Activated T-cell treated with anti-CD3 and anti-CD28 coated beads, Interleukin-2, amount 50 U/mL, for 24 hours (primary cell): ENCODE data around the gene ZFP92.
"Not testable (repeated sequence)": the region's sequence is repeated elsewhere in the genome, so short reads cannot be mapped to it uniquely, and the experiment has no call there.

Experiments used
- DNase-seq: peaks from one replicate; pipeline ENCODE4 v3.0.0-alpha.2; 2020
- H3K27ac Mint-ChIP-seq: 2 replicates; pipeline ENCODE4 v1.8.0; 2020; ENCODE audit warnings: mild to moderate bottlenecking, mixed read lengths
- H3K27me3 Mint-ChIP-seq: 2 replicates; pipeline ENCODE4 v1.8.0; 2020; ENCODE audit warnings: mixed read lengths
- H3K36me3 Mint-ChIP-seq: 2 replicates; pipeline ENCODE4 v1.8.0; 2020; ENCODE audit warnings: low read depth, mixed read lengths
- H3K4me1 Mint-ChIP-seq: 2 replicates; pipeline ENCODE4 v1.8.0; 2020; ENCODE audit warnings: low read depth, mixed read lengths
- H3K4me3 Mint-ChIP-seq: 2 replicates; pipeline ENCODE4 v1.8.0; 2020; ENCODE audit warnings: mild to moderate bottlenecking, moderate library complexity, mixed read lengths
- H3K9me3 Mint-ChIP-seq: 2 replicates; pipeline ENCODE4 v1.8.0; 2020; ENCODE audit warnings: mixed read lengths

The ZFP92 gene

GRCh38 chrX:153380691-153381090 is 30.6 kb upstream of the ZFP92 start:
- no peak for DNase-seq
- Mint-ChIP-seq H3K9me3 (no peaks in the 10 kb centered on the region), H3K36me3 (no peaks in the 10 kb centered on the region), H3K27me3 (peaks cover 15% of the 10 kb centered on the region), H3K27ac (no peak overlapping the region), H3K4me3 (no peak overlapping the region), H3K4me1 (no peaks in the 10 kb centered on the region)

GRCh38 chrX:153381684-153382532 is 29.4 kb upstream of the ZFP92 start:
- Mint-ChIP-seq H3K36me3 (no peaks in the 10 kb centered on the region), H3K9me3 (no peaks in the 10 kb centered on the region), H3K4me3 (no peak overlapping the region), H3K27me3 (peaks cover 11% of the 10 kb centered on the region), H3K27ac (no peak overlapping the region), H3K4me1 (no peaks in the 10 kb centered on the region)
- no peak for DNase-seq

GRCh38 chrX:153382563-153383482 is 28.4 kb upstream of the ZFP92 start:
- Mint-ChIP-seq H3K9me3 (no peaks in the 10 kb centered on the region), H3K36me3 (no peaks in the 10 kb centered on the region), H3K27me3 (peaks cover 9% of the 10 kb centered on the region), H3K27ac (no peak overlapping the region), H3K4me3 (no peak overlapping the region), H3K4me1 (no peaks in the 10 kb centered on the region)
- DNase-seq = no peak

GRCh38 chrX:153384390-153384789 is 26.9 kb upstream of the ZFP92 start:
- no peak for DNase-seq
- H3K4me3 Mint-ChIP-seq = no peak overlapping the region
- H3K9me3 Mint-ChIP-seq = no peaks in the 10 kb centered on the region
- no peaks in the 10 kb centered on the region for H3K36me3 Mint-ChIP-seq
- H3K27me3 Mint-ChIP-seq = peaks cover 2% of the 10 kb centered on the region
- no peaks in the 10 kb centered on the region for H3K4me1 Mint-ChIP-seq
- H3K27ac Mint-ChIP-seq = no peak overlapping the region

GRCh38 chrX:153384973-153385372 is 26.3 kb upstream of the ZFP92 start:
- not testable (repeated sequence) for DNase-seq, H3K4me1 Mint-ChIP-seq, H3K27ac Mint-ChIP-seq, H3K4me3 Mint-ChIP-seq, H3K27me3 Mint-ChIP-seq, H3K36me3 Mint-ChIP-seq, H3K9me3 Mint-ChIP-seq

GRCh38 chrX:153386097-153386496 is 25.2 kb upstream of the ZFP92 start:
- Mint-ChIP-seq H3K4me3 (no peak overlapping the region), H3K36me3 (no peaks in the 10 kb centered on the region), H3K9me3 (no peaks in the 10 kb centered on the region), H3K4me1 (no peaks in the 10 kb centered on the region), H3K27ac (no peak overlapping the region), H3K27me3 (peaks cover 2% of the 10 kb centered on the region)
- DNase-seq = no peak

- Mint-ChIP-seq H3K4me3 (no peak overlapping the region), H3K9me3 (no peaks in the 10 kb centered on the region), H3K36me3 (no peaks in the 10 kb centered on the region), H3K27me3 (peaks cover 2% of the 10 kb centered on the region), H3K27ac (no peak overlapping the region), H3K4me1 (no peaks in the 10 kb centered on the region)
- DNase-seq = no peak
Observed at GRCh38 chrX:153387345-153387744, 23.9 kb upstream of the ZFP92 start.

- H3K4me1 Mint-ChIP-seq = no peaks in the 10 kb centered on the region
Observed at GRCh38 chrX:153387987-153388721, 23.1 kb upstream of the ZFP92 start.

GRCh38 chrX:153388722-153389459 is 22.4 kb upstream of the ZFP92 start:
- H3K36me3 Mint-ChIP-seq = no peaks in the 10 kb centered on the region
- no peak overlapping the region for H3K27ac Mint-ChIP-seq
- peaks cover 2% of the 10 kb centered on the region for H3K27me3 Mint-ChIP-seq
- H3K9me3 Mint-ChIP-seq = no peaks in the 10 kb centered on the region
- no peaks in the 10 kb centered on the region for H3K4me1 Mint-ChIP-seq
- no peak for DNase-seq
- H3K4me3 Mint-ChIP-seq = no peak overlapping the region

More at GRCh38 chrX:153387987-153388721, 23.1 kb upstream of the ZFP92 start:
- H3K4me3 Mint-ChIP-seq = no peak overlapping the region
- peaks cover 2% of the 10 kb centered on the region for H3K27me3 Mint-ChIP-seq
- DNase-seq = no peak
- H3K9me3 Mint-ChIP-seq = no peaks in the 10 kb centered on the region
- no peak overlapping the region for H3K27ac Mint-ChIP-seq
- H3K36me3 Mint-ChIP-seq = no peaks in the 10 kb centered on the region

GRCh38 chrX:153389460-153389768 is 21.9 kb upstream of the ZFP92 start:
- H3K9me3 Mint-ChIP-seq, H3K36me3 Mint-ChIP-seq, H3K27me3 Mint-ChIP-seq, H3K4me1 Mint-ChIP-seq, DNase-seq, H3K4me3 Mint-ChIP-seq, H3K27ac Mint-ChIP-seq: not testable (repeated sequence)

- Mint-ChIP-seq H3K36me3 (no peaks in the 10 kb centered on the region), H3K4me3 (no peak overlapping the region), H3K4me1 (peaks cover 2% of the 10 kb centered on the region), H3K9me3 (no peaks in the 10 kb centered on the region), H3K27me3 (no peaks in the 10 kb centered on the region), H3K27ac (no peak overlapping the region)
- no peak for DNase-seq
Observed at GRCh38 chrX:153392642-153393321, 18.5 kb upstream of the ZFP92 start.

GRCh38 chrX:153394612-153395011 is 16.7 kb upstream of the ZFP92 start:
- H3K27me3 Mint-ChIP-seq = peaks cover 6% of the 10 kb centered on the region
- H3K27ac Mint-ChIP-seq = no peak overlapping the region
- no peak for DNase-seq
- H3K9me3 Mint-ChIP-seq = no peaks in the 10 kb centered on the region
- peaks cover 2% of the 10 kb centered on the region for H3K4me1 Mint-ChIP-seq
- no peak overlapping the region for H3K4me3 Mint-ChIP-seq
- H3K36me3 Mint-ChIP-seq = no peaks in the 10 kb centered on the region

GRCh38 chrX:153395613-153396319 is 15.5 kb upstream of the ZFP92 start:
- DNase-seq = no peak
- Mint-ChIP-seq H3K36me3 (no peaks in the 10 kb centered on the region), H3K9me3 (no peaks in the 10 kb centered on the region), H3K27me3 (peaks cover 6% of the 10 kb centered on the region), H3K27ac (no peak overlapping the region), H3K4me1 (peaks cover 3% of the 10 kb centered on the region), H3K4me3 (no peak overlapping the region)
